Testis (tissue), 3 donors: ENCODE results near the gene SLCO1B3. TPM values are rescaled to one million over a fixed set of nuclear protein-coding genes. Genes with fewer than 3 reads are reported as not detected.
A peak's percentile ranks its signal among the peaks of the same experiment; 100 is the strongest.

Source experiments
- DNase-seq: peaks from one replicate; pipeline ENCODE4 v3.0.0-alpha.2; 2019
- H3K27ac ChIP-seq, 2 donors: fragments of 200-600 bp; sonication (generic); one replicate each; pipeline ENCODE4 v1.5.1; 2019
- H3K27me3 ChIP-seq: fragments of 200-600 bp; sonication (generic); one replicate; pipeline ENCODE4 v1.5.1; 2019
- H3K36me3 ChIP-seq: fragments of 200-600 bp; sonication (generic); one replicate; pipeline ENCODE4 v1.5.1; 2017; ENCODE audit warnings: low read depth; ENCODE audit errors: missing control alignments
- H3K4me1 ChIP-seq: fragments of 200-600 bp; sonication (generic); one replicate; pipeline ENCODE4 v1.5.1; 2019
- H3K4me3 ChIP-seq, 2 donors: fragments of 200-600 bp; sonication (generic); one replicate each; pipeline ENCODE4 v1.5.1; 2017 to 2019
- H3K9me3 ChIP-seq: fragments of 200-600 bp; sonication (generic); one replicate; pipeline ENCODE4 v1.5.1; 2017
- CTCF ChIP-seq, 3 experiments: fragments of 450-650 bp in 2 of 3; fragments of 200-600 bp in 1 of 3; sonication (generic) in 1 of 3; IDR thresholded peaks; one replicate each; pipeline ENCODE4 v1.5.1; 2016 to 2019; ENCODE audit warnings: antibody characterized with exemption in 3 of 3, mild to moderate bottlenecking in 2 of 3, moderate library complexity in 1 of 3
- POLR2A ChIP-seq: fragments of 450-650 bp; IDR thresholded peaks from one replicate; pipeline ENCODE4 v1.6.1; 2017; ENCODE audit warnings: antibody characterized with exemption, mild to moderate bottlenecking, moderate library complexity
- WGBS, 2 donors: methylation state at CpG; one replicate each; pipeline ENCODE4 v1.1.5; 2018; 5-methylcytosine and 5-hydroxymethylcytosine counted together
- intact Hi-C: fragments of 100-400 bp; cut with DNase I; formaldehyde crosslinking; loops from one replicate; pipeline ENCODE4 v1.15.1; 2023; ENCODE audit warnings: low total_unique reads
- polyA plus RNA-seq: library from polyadenylated mRNA; stranded (reverse); fragments of 350-450 nt; fragmentation: Illumina TruSeq; extraction: RNeasy Lipid Tissue Mini Kit (QIAGEN cat#74804); gene quantifications from one replicate; pipeline ENCODE4 v1.2.3, GENCODE V29; 2014; ENCODE audit warnings: low read depth, low replicate concordance; ENCODE audit not compliant: insufficient read depth
- total RNA-seq, 2 donors: library from RNA; depleted of rRNA; stranded (reverse); fragments of >200 nt; gene quantifications; one replicate each; pipeline ENCODE4 v1.2.3, GENCODE V29; 2016

Gene SLCO1B3
- total and polyA plus RNA-seq, 3 donors from 2014 or later = 1.3 to 3.9 (median 1.7) TPM

- Histone ChIP-seq H3K4me3 (no peak overlapping the region), H3K27ac (no peak overlapping the region), H3K9me3 (no peaks in the 10 kb centered on the region), H3K36me3 (no peaks in the 10 kb centered on the region), H3K4me1 (no peaks in the 10 kb centered on the region), H3K27me3 (no peaks in the 10 kb centered on the region)
- no peak for DNase-seq
- intact Hi-C loops = no loop called here
- 71 to 72% methylated on average over 4 of the region's 4 CpGs for WGBS, 2 donors
- TF ChIP-seq CTCF (IDR thresholded peaks at IDR 0.05) (no peak), POLR2A (no peak)
These were observed 12.4 kb downstream of the SLCO1B3 start for GRCh38 chr12:20822925-20823324.

- Histone ChIP-seq H3K4me1 (no peaks in the 10 kb centered on the region), H3K4me3 (no peak overlapping the region), H3K36me3 (no peaks in the 10 kb centered on the region), H3K9me3 (no peaks in the 10 kb centered on the region), H3K27me3 (no peaks in the 10 kb centered on the region), H3K27ac (no peak overlapping the region)
- no peak for DNase-seq
- 92 to 95% methylated on average over 3 of the region's 3 CpGs for WGBS, 2 donors
- no peak for TF ChIP-seq POLR2A
- intact Hi-C loops = no loop called here
These were observed 19.4 kb downstream of the SLCO1B3 start for GRCh38 chr12:20829919-20830318.

- WGBS, 2 donors = 76 to 80% methylated on average over 1 of the region's 1 CpG
- no peak overlapping the region for H3K27ac ChIP-seq
- H3K27me3 ChIP-seq = no peaks in the 10 kb centered on the region
- no peak for DNase-seq
- H3K9me3 ChIP-seq = no peaks in the 10 kb centered on the region
- no peaks in the 10 kb centered on the region for H3K36me3 ChIP-seq
- no peaks in the 10 kb centered on the region for H3K4me1 ChIP-seq
- no peak overlapping the region for H3K4me3 ChIP-seq
- TF ChIP-seq POLR2A = no peak
- no peak for TF ChIP-seq CTCF (IDR thresholded peaks at IDR 0.05)
- intact Hi-C loops = no loop called here
These were observed 20.0 kb downstream of the SLCO1B3 start for GRCh38 chr12:20830456-20830855.

- no peaks in the 10 kb centered on the region for H3K4me1 ChIP-seq
- no peak overlapping the region for H3K27ac ChIP-seq
- DNase-seq = peak; percentile 74
- H3K9me3 ChIP-seq = no peaks in the 10 kb centered on the region
- intact Hi-C loops = no loop called here
- no peaks in the 10 kb centered on the region for H3K36me3 ChIP-seq
- 61 to 62% methylated on average over 4 of the region's 4 CpGs for WGBS, 2 donors
- TF ChIP-seq CTCF (IDR thresholded peaks at IDR 0.05) = no peak
- no peak for TF ChIP-seq POLR2A
- no peaks in the 10 kb centered on the region for H3K27me3 ChIP-seq
- H3K4me3 ChIP-seq = no peak overlapping the region
These were observed 22.4 kb downstream of the SLCO1B3 start for GRCh38 chr12:20832911-20833310.

GRCh38 chr12:20852649-20853048 lies 42.1 kb downstream of the SLCO1B3 start:
- Histone ChIP-seq H3K27ac (no peak overlapping the region), H3K36me3 (no peaks in the 10 kb centered on the region), H3K4me1 (no peaks in the 10 kb centered on the region), H3K9me3 (no peaks in the 10 kb centered on the region), H3K27me3 (no peaks in the 10 kb centered on the region), H3K4me3 (no peak overlapping the region)
- TF ChIP-seq CTCF (IDR thresholded peaks at IDR 0.05) (no peak), POLR2A (no peak)
- intact Hi-C loops = no loop called here
- DNase-seq = no peak
